Heart right ventricle (tissue), 16 donors: ENCODE results near the gene FBXO15. TPM values are rescaled to one million over a fixed set of nuclear protein-coding genes. Genes with fewer than 3 reads are reported as not detected.

ENCODE experiments used
- ATAC-seq, 8 donors: fragments of 200-7000 bp; cut with Tn5 transposase; one replicate each; pipeline ENCODE4 v1.9.1; 2020; ENCODE audit warnings: mild to moderate bottlenecking in 8 of 8, moderate library complexity in 8 of 8, moderate number of reproducible peaks in 1 of 8
- DNase-seq, 2 donors: peaks; one replicate each; pipeline ENCODE4 v3.0.0-alpha.2; 2020
- H3K27ac ChIP-seq, 10 donors: fragments of 200-600 bp; sonication (generic) in 2 of 10; one replicate each; pipeline versions ENCODE4 v1.5.0 to v1.8.0; 2020 to 2022; ENCODE audit warnings: mild to moderate bottlenecking in 3 of 10
- H3K27me3 ChIP-seq, 7 donors: fragments of 200-600 bp; one replicate each; pipeline ENCODE4 v1.8.0; 2021 to 2022; ENCODE audit warnings: mild to moderate bottlenecking in 2 of 7
- H3K36me3 ChIP-seq, 9 donors: fragments of 200-600 bp; sonication (generic) in 1 of 9; one replicate each; pipeline versions ENCODE4 v1.5.0 to v1.8.0; 2020 to 2022; ENCODE audit warnings: mild to moderate bottlenecking in 2 of 9
- H3K4me1 ChIP-seq, 9 donors: fragments of 200-600 bp; sonication (generic) in 1 of 9; one replicate each; pipeline versions ENCODE4 v1.5.0 to v1.8.0; 2020 to 2022; ENCODE audit warnings: mild to moderate bottlenecking in 4 of 9
- H3K4me3 ChIP-seq, 10 donors: fragments of 200-600 bp; sonication (generic) in 2 of 10; one replicate each; pipeline versions ENCODE4 v1.5.0 to v1.8.0; 2020 to 2022; ENCODE audit warnings: mild to moderate bottlenecking in 7 of 10, moderate library complexity in 2 of 10
- H3K9me3 ChIP-seq, 11 donors: fragments of 200-600 bp in 10 of 11; sonication (generic) in 2 of 11; one replicate each; pipeline versions ENCODE4 v1.5.0 to v1.8.0; 2013 to 2022; ENCODE audit warnings: mild to moderate bottlenecking in 2 of 11, control low read depth in 1 of 11, moderate library complexity in 1 of 11
- CTCF ChIP-seq, 9 donors: fragments of 200-600 bp; sonication (generic) in 2 of 9; IDR thresholded peaks; one replicate each; pipeline versions ENCODE4 v1.5.0 to v1.8.0; 2021 to 2022; ENCODE audit warnings: antibody characterized with exemption in 9 of 9, mild to moderate bottlenecking in 5 of 9, moderate library complexity in 1 of 9
- WGBS, 2 donors: extraction: QIAGEN DNeasy Blood & Tissue Kit; methylation state at CpG; one replicate each; pipeline ENCODE4 v1.1.7; 2013; ENCODE audit warnings: inconsistent platforms in 1 of 2; 5-methylcytosine and 5-hydroxymethylcytosine counted together
- intact Hi-C, 10 donors: fragments of 100-400 bp; cut with DNase I; formaldehyde crosslinking; loops; one replicate each; pipeline versions ENCODE4 v1.11.1 to v1.14.2; 2022
- polyA plus RNA-seq, 2 donors: library from polyadenylated mRNA; stranded (reverse); fragments of 200-250 nt; gene quantifications; one replicate each; pipeline ENCODE4 v1.2.3, GENCODE V29; 2013
- total RNA-seq, 10 donors: library from RNA; stranded (reverse); fragmentation: NEBNext Ultra II Directional in 3 of 10; extraction: Animal tissue kit (Norgen Biotek cat#: 25700) in 3 of 10; gene quantifications; one replicate each; pipeline versions ENCODE4 v1.2.1 to v1.2.4, GENCODE V29; 2021 to 2023
- donor health status: Arrhythmogenic right ventricular cardiomyopathy.
- donor health status: ischemic (EF 13 %, LVEDD 7.1; RV severe dilation, severe dysfunction).
- donor health status: healthy with polysubstance abuse.
- donor health status: DM: no; HTN: yes; CAD: no.
- donor health status: DM: no; HTN: no; CAD: no.
- donor health status: ischemic (EF 25% LVEDD 6.9; RV normal size, moderate dysfunction).
- donor health status: ischemic (EF 25% LVEDD 5.7; RV mildly dilated, moderate dysfunction).
- donor health status: healthy.
- donor health status: DM: yes; HTN: yes; CAD: no.
- donor health status: Ischemic cardiomyopathy.
- donor health status: ischemic (EF 35%, LVEDD 5.7; RV mildly dilated, moderate dysfunction).
- donor health status: nonischemic (EF 11% LVEDD 7.7; RV severe dilation, severe dysfunction).
- donor health status: DM: yes; HTN: yes; CAD: no.
- donor health status: PGD.
- donor health status: ischemic (EF 29% LVEDD 5.4; RV normal size, mild dysfunction).
- donor health status: nonischemic (EF 23%, LVEDD 6.1; RV moderate dilation, normal function).

The FBXO15 gene
- total and polyA plus RNA-seq, 12 donors, result 0.14 to 1.3 (median 0.38) TPM; not detected in 3

GRCh38 chr18:74184875-74185274 lies 37.2 kb upstream of the FBXO15 start:
- ATAC-seq, result no peak
- DNase-seq, result no peak
- intact Hi-C loops, result loop anchor here in 1 of 10 donors (10.0 kb wide), 1 partner anchor 210 kb away; no protein-coding TSS in a partner anchor
- Histone ChIP-seq H3K27ac (no peak overlapping the region), H3K9me3 (peaks cover 0 to 6% (median 0%) of the 10 kb centered on the region in 11 donors), H3K4me3 (no peak overlapping the region), H3K4me1 (no peaks in the 10 kb centered on the region), H3K36me3 (no peaks in the 10 kb centered on the region), H3K27me3 (peaks cover 0 to 33% (median 13%) of the 10 kb centered on the region in 7 donors)
- 72 to 81% methylated on average over 3 of the region's 3 CpGs for WGBS, 2 donors
- no peak for TF ChIP-seq CTCF (IDR thresholded peaks at IDR 0.05)

- no peak for TF ChIP-seq CTCF (IDR thresholded peaks at IDR 0.05)
- ATAC-seq (no peak), DNase-seq (no peak)
- H3K4me1 ChIP-seq, result no peaks in the 10 kb centered on the region
- intact Hi-C loops, result loop anchor here in 1 of 10 donors (10.0 kb wide), 1 partner anchor 208 kb away; no protein-coding TSS in a partner anchor
- H3K27me3 ChIP-seq, result peaks cover 0 to 32% (median 13%) of the 10 kb centered on the region in 7 donors
- H3K9me3 ChIP-seq, result peaks cover 0 to 6% (median 0%) of the 10 kb centered on the region in 11 donors
- H3K27ac ChIP-seq, result no peak overlapping the region
- no peak overlapping the region for H3K4me3 ChIP-seq
- no peaks in the 10 kb centered on the region for H3K36me3 ChIP-seq
- 43 to 53% methylated on average over 3 of the region's 3 CpGs for WGBS, 2 donors
These were observed 35.5 kb upstream of the FBXO15 start for GRCh38 chr18:74183130-74183529.

- intact Hi-C loops, result loop anchor here in 1 of 10 donors (10.0 kb wide), 1 partner anchor 208 kb away; no protein-coding TSS in a partner anchor
- Histone ChIP-seq H3K27ac (no peak overlapping the region), H3K27me3 (peaks cover 0 to 32% (median 13%) of the 10 kb centered on the region in 7 donors), H3K9me3 (peaks cover 0 to 6% (median 0%) of the 10 kb centered on the region in 11 donors), H3K4me1 (no peaks in the 10 kb centered on the region), H3K4me3 (no peak overlapping the region), H3K36me3 (no peaks in the 10 kb centered on the region)
- TF ChIP-seq CTCF (IDR thresholded peaks at IDR 0.05), result no peak
- ATAC-seq (no peak), DNase-seq (no peak)
- WGBS, 2 donors, result 90 to 93% methylated on average over 19 of the region's 19 CpGs
These were observed 34.7 kb upstream of the FBXO15 start for GRCh38 chr18:74182335-74182734.

- H3K4me3 ChIP-seq, result no peak overlapping the region
- no peaks in the 10 kb centered on the region for H3K4me1 ChIP-seq
- H3K27ac ChIP-seq, result no peak overlapping the region
- no peaks in the 10 kb centered on the region for H3K36me3 ChIP-seq
- no peak for ATAC-seq
- DNase-seq, result no peak
- TF ChIP-seq CTCF (IDR thresholded peaks at IDR 0.05), result no peak
- peaks cover 0 to 6% (median 0%) of the 10 kb centered on the region in 11 donors for H3K9me3 ChIP-seq
- peaks cover 0 to 44% (median 18%) of the 10 kb centered on the region in 7 donors for H3K27me3 ChIP-seq
- intact Hi-C loops, result loop anchor here in 2 of 10 donors (10.0 kb wide), 2 partner anchors 65 to 205 kb away; no protein-coding TSS in a partner anchor
- WGBS, 2 donors, result 84% methylated on average over 10 of the region's 10 CpGs
These were observed 32.1 kb upstream of the FBXO15 start for GRCh38 chr18:74179623-74180199.
